ENCODE data around the gene CHMP3. TPM values are rescaled to one million over a fixed set of nuclear protein-coding genes. Genes with fewer than 3 reads are reported as not detected.

Gene CHMP3
- total and polyA plus RNA-seq, 4 donors = 49.4 to 127 (median 99.5) TPM

DNA sequence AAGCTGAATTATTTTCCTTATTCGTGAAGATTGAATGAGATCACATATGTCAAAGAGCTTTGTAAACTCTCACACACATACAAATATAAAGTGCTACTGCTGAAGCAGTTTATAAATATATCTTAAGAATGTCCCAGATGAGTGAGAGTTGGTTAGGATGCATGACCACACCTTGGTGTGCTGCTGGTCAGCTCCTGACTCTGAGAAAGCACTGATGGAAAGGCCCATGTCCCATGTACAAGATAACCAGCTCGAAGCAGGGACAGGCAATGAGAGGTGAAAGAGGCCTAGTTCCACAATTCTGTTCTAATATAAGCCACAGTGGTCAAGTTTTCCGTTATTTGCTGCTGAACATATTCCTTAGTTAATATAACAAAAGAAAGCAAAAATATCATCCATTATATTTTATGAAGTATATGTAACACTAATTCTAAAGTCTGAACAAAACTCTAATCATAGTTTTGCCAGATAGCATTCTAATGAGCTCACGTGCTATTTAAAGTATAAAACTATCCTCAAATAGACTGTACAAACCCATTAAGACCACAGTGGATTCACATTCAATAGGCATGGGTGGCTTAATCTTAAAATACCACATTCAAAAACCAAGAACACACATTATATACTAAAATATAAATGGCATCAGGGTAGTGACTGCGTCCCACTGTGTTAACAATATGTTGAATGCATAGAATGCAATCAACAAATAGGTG, 49.1 kb downstream of the CHMP3 start:
- H3K27ac ChIP-seq (ENCODE audit: low read depth in 1 of 2, low read length in 1 of 2) = no peak overlapping the region
- H3K4me1 ChIP-seq (ENCODE audit: control insufficient read depth in 5 of 5, insufficient read depth in 5 of 5, low read length in 5 of 5) = peaks cover 0 to 16% (median 5%) of the 10 kb centered on the region in 5 donors
- DNase-seq (no peak), ATAC-seq (ENCODE audit: insufficient read depth, low FRiP score) (no peak)
- no peak for TF ChIP-seq CTCF (IDR thresholded peaks at IDR 0.05; ENCODE audit: control extremely low read depth, extremely low read depth)
- 86 to 95% methylated on average over 5 of the region's 5 CpGs for WGBS, 2 donors
- no peaks in the 10 kb centered on the region for H3K27me3 ChIP-seq (ENCODE audit: control insufficient read depth in 3 of 3, insufficient read depth in 3 of 3, low read length in 2 of 3)
- no peaks in the 10 kb centered on the region for H3K9me3 ChIP-seq (ENCODE audit: control insufficient read depth in 4 of 4, insufficient read depth in 3 of 4, low read length in 3 of 4)
- H3K4me3 ChIP-seq = no peak overlapping the region
- peaks cover 0 to 8% (median 4%) of the 10 kb centered on the region in 4 donors for H3K36me3 ChIP-seq (ENCODE audit: control insufficient read depth in 4 of 4, insufficient read depth in 4 of 4, low read length in 4 of 4)
- H3K9ac ChIP-seq (ENCODE audit: insufficient read depth in 1 of 2, low read length in 2 of 2) = no peak overlapping the region

GRCh38 chr2:86512892-86513291, 50.4 kb downstream of the CHMP3 start:
- H3K27ac ChIP-seq (ENCODE audit: low read depth in 1 of 2, low read length in 1 of 2) = no peak overlapping the region
- H3K36me3 ChIP-seq (ENCODE audit: control insufficient read depth in 4 of 4, insufficient read depth in 4 of 4, low read length in 4 of 4) = peaks cover 0 to 18% (median 7%) of the 10 kb centered on the region in 4 donors
- no peaks in the 10 kb centered on the region for H3K27me3 ChIP-seq (ENCODE audit: control insufficient read depth in 3 of 3, insufficient read depth in 3 of 3, low read length in 2 of 3)
- WGBS, 2 donors = 86% methylated on average over 2 of the region's 2 CpGs
- H3K4me3 ChIP-seq = no peak overlapping the region
- no peaks in the 10 kb centered on the region for H3K9me3 ChIP-seq (ENCODE audit: control insufficient read depth in 4 of 4, insufficient read depth in 3 of 4, low read length in 3 of 4)
- H3K9ac ChIP-seq (ENCODE audit: insufficient read depth in 1 of 2, low read length in 2 of 2) = no peak overlapping the region
- ATAC-seq (ENCODE audit: insufficient read depth, low FRiP score) = no peak
- DNase-seq = no peak
- TF ChIP-seq CTCF (IDR thresholded peaks at IDR 0.05; ENCODE audit: control extremely low read depth, extremely low read depth) = no peak
- H3K4me1 ChIP-seq (ENCODE audit: control insufficient read depth in 5 of 5, insufficient read depth in 5 of 5, low read length in 5 of 5) = peaks cover 0 to 11% (median 5%) of the 10 kb centered on the region in 5 donors

DNA sequence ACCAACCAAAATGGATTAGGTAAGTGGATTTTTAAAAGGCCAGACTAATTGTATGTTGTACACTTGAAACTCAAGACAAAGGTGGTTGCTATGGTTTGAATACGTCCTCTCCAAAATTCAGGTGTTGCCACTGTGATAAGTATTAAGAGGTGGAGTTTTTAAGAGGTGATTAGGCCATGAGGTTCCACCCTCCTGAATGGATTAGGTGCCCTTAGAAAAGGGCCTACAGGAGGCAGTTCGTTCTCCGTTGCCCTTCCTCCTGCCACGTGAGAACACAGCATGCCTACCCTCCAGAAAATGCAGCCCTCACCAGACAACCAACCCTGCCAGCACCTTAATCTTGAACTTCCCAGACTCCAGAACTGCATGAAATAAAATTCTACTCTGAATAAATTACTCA, 51.2 kb downstream of the CHMP3 start:
- H3K27ac ChIP-seq (ENCODE audit: low read depth in 1 of 2, low read length in 1 of 2) = no peak overlapping the region
- no peaks in the 10 kb centered on the region for H3K27me3 ChIP-seq (ENCODE audit: control insufficient read depth in 3 of 3, insufficient read depth in 3 of 3, low read length in 2 of 3)
- no peak overlapping the region for H3K9ac ChIP-seq (ENCODE audit: insufficient read depth in 1 of 2, low read length in 2 of 2)
- DNase-seq (no peak), ATAC-seq (ENCODE audit: insufficient read depth, low FRiP score) (peak; percentile 34)
- 63 to 91% methylated on average over 4 of the region's 4 CpGs for WGBS, 2 donors
- no peak for TF ChIP-seq CTCF (IDR thresholded peaks at IDR 0.05; ENCODE audit: control extremely low read depth, extremely low read depth)
- H3K36me3 ChIP-seq (ENCODE audit: control insufficient read depth in 4 of 4, insufficient read depth in 4 of 4, low read length in 4 of 4) = peaks cover 0 to 20% (median 7%) of the 10 kb centered on the region in 4 donors
- H3K4me1 ChIP-seq (ENCODE audit: control insufficient read depth in 5 of 5, insufficient read depth in 5 of 5, low read length in 5 of 5) = peaks cover 0 to 17% (median 5%) of the 10 kb centered on the region in 5 donors
- H3K9me3 ChIP-seq (ENCODE audit: control insufficient read depth in 4 of 4, insufficient read depth in 3 of 4, low read length in 3 of 4) = no peaks in the 10 kb centered on the region
- H3K4me3 ChIP-seq = no peak overlapping the region
